ENCODE measurements around the gene DGKH. TPM values are rescaled to one million over a fixed set of nuclear protein-coding genes. Genes with fewer than 3 reads are reported as not detected.
"Not testable (repeated sequence)": the region's sequence is repeated elsewhere in the genome, so short reads cannot be mapped to it uniquely, and the experiment has no call there.

Gene DGKH
- total RNA-seq, 1 experiment from 2014 or later: 4.2 TPM

DNA sequence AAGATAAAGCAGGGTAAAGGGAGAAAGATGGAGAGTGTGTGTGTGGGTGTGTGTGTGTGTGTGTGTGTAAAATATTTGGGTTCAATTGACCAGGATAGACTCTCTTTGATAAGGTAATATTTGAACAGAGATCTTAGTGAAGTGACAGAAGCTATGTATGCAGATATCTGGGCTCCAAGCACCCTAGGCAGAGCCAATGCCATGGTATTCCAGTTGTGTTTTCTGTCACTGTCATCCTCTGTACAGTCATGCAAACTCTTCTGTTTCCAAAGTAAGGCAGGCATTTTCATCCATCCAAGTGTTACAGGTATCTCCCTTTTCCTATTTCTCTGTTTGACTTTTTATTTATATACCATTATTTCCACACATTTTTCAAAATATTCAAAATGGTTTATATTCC lies 13.5 kb downstream of the DGKH start:
- no peak for DNase-seq (ENCODE audit: low read depth, low spot score)
- in situ Hi-C loops (cut with HindIII; ENCODE audit: low pct_unique_long_range_greater_than_20kb, low sequenced_read_pairs): no loop called here

- no peak for DNase-seq (ENCODE audit: low read depth, low spot score)
- in situ Hi-C loops (cut with HindIII; ENCODE audit: low pct_unique_long_range_greater_than_20kb, low sequenced_read_pairs): no loop called here
Observed at GRCh38 chr13:42063105-42063504, 14.7 kb downstream of the DGKH start.

- DNase-seq (ENCODE audit: low read depth, low spot score): no peak
- in situ Hi-C loops (cut with HindIII; ENCODE audit: low pct_unique_long_range_greater_than_20kb, low sequenced_read_pairs): no loop called here
Observed at GRCh38 chr13:42064259-42064658, 15.8 kb downstream of the DGKH start.

GRCh38 chr13:42064966-42065365 lies 16.5 kb downstream of the DGKH start:
- DNase-seq (ENCODE audit: low read depth, low spot score): no peak
- in situ Hi-C loops (cut with HindIII; ENCODE audit: low pct_unique_long_range_greater_than_20kb, low sequenced_read_pairs): no loop called here

- no peak for DNase-seq (ENCODE audit: low read depth, low spot score)
- in situ Hi-C loops (cut with HindIII; ENCODE audit: low pct_unique_long_range_greater_than_20kb, low sequenced_read_pairs): no loop called here
Observed at GRCh38 chr13:42065414-42065813, 17.0 kb downstream of the DGKH start.

DNA sequence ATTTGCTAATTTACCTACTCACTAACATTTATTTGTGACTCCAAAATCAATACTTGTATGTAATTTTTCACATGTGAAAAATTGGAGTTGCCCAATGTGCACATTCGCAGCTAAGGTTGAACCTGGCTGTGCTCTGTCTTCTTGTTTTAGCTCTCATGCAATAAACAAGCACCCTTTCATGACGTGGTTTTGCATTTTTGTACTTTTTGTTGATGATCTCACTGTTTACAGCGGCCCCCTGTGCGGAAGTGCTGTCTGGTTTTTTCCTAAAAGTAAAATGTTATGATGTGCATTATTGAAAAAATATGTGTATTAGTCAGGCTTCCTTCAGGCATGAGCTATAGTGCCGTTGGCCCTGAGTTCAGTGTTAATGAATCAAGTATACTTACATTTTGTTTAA lies 18.1 kb downstream of the DGKH start:
- in situ Hi-C loops (cut with HindIII; ENCODE audit: low pct_unique_long_range_greater_than_20kb, low sequenced_read_pairs): no loop called here
- no peak for DNase-seq (ENCODE audit: low read depth, low spot score)

GRCh38 chr13:42068886-42069285 lies 20.4 kb downstream of the DGKH start:
- in situ Hi-C loops (cut with HindIII; ENCODE audit: low pct_unique_long_range_greater_than_20kb, low sequenced_read_pairs): no loop called here
- no peak for DNase-seq (ENCODE audit: low read depth, low spot score)

- DNase-seq (ENCODE audit: low read depth, low spot score); in situ Hi-C loops (cut with HindIII; ENCODE audit: low pct_unique_long_range_greater_than_20kb, low sequenced_read_pairs): not testable (repeated sequence)
Observed at GRCh38 chr13:42070599-42070998, 22.2 kb downstream of the DGKH start.

DNA sequence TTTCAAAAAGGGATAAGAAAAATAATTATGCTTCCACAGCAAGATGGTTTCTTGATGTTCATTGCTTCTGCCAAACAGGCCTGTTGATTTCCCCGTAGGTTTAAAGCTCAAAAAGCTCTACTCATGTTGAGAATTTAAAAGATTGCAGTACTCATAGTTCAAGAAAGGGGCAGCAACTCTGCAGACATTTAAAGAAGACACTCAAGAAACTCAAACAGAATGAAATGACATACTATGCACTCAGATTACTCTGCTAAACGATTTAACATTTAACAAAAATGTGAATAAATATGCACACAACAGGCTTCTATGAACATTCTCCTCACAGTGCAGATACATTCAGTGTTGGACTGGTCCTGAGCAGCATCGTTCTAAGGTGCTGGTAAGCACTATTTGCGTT lies 22.7 kb downstream of the DGKH start:
- DNase-seq (ENCODE audit: low read depth, low spot score); in situ Hi-C loops (cut with HindIII; ENCODE audit: low pct_unique_long_range_greater_than_20kb, low sequenced_read_pairs): not testable (repeated sequence)

DNA sequence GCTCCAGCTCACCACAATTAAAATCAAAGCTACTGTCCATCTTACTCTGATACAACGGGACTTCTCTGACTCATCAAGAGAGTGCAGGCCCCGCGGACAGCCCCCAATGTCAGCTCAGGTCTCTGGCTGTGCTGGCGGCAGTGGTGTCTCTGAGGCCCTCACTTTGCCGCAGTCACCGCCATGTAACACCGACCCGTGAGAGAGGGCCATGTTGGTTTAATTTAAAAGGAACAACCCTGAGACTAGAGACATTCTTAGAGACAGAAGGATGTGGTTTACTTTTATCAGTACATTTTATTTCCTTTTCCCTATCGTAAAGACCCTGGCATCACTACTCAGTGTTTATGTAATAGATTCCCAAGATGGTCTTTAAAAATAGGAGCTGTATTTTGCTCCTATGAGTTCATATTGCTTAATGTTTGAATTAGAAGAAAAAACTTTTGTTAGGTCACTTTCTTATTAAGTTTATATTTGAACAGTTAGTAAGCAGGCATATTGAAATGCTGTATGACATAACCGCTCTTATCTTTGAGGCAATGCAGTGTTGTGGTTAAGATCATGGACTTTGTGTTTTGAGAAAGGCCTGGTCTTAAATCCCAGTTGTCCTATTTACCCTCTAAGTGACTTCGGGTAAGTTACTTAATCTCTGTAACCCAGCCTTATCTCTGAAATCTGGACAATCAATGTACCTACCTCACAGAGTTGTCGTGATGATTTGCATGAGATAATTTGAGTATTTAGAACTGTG lies 23.4 kb downstream of the DGKH start:
- DNase-seq (ENCODE audit: low read depth, low spot score): no peak
- in situ Hi-C loops (cut with HindIII; ENCODE audit: low pct_unique_long_range_greater_than_20kb, low sequenced_read_pairs): no loop called here

DNA sequence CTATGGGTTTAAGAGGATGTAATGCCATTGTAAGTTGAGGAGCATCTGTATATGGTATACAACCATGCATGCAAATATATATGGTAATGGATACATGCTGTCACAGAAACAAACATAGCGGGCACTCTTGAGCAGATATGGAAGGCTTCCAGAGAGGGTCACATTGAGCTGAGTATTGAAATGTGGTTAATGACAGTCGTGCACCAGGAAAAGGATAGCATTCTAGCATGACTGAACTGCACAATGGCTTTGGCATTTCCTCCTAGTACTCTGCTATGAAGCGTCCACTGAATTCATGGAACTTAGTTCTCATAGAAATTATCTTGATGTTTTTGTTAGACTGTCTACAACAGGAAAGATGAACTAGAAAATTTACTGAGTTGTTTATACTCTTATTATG lies 25.2 kb downstream of the DGKH start:
- DNase-seq (ENCODE audit: low read depth, low spot score): no peak
- in situ Hi-C loops (cut with HindIII; ENCODE audit: low pct_unique_long_range_greater_than_20kb, low sequenced_read_pairs): no loop called here

GRCh38 chr13:42075517-42075916 lies 27.1 kb downstream of the DGKH start:
- DNase-seq (ENCODE audit: low read depth, low spot score): no peak
- in situ Hi-C loops (cut with HindIII; ENCODE audit: low pct_unique_long_range_greater_than_20kb, low sequenced_read_pairs): no loop called here

DNA sequence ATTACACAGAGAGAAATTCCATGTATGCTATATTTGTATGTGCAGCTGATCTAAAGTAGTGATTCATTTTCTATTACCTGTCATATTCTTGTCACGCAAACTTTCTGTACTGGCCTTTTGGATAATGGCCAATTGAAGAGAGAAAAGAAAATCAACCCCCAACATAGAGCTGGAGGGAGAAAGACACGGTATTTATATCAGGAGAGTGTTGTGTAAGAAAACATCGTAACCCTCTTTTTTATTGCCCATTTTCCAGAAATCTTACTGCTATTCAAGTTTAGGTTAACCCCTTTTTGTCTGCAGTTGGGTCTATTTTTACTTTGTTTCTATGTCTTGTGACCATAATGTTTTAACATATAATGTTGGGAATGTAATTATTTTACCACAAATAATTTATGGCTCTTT lies 27.9 kb downstream of the DGKH start:
- DNase-seq (ENCODE audit: low read depth, low spot score): peak; percentile 38
- in situ Hi-C loops (cut with HindIII; ENCODE audit: low pct_unique_long_range_greater_than_20kb, low sequenced_read_pairs): no loop called here

GRCh38 chr13:42078128-42078808 lies 29.8 kb downstream of the DGKH start:
- in situ Hi-C loops (cut with HindIII; ENCODE audit: low pct_unique_long_range_greater_than_20kb, low sequenced_read_pairs): no loop called here
- DNase-seq (ENCODE audit: low read depth, low spot score): peak; percentile 60

DNA sequence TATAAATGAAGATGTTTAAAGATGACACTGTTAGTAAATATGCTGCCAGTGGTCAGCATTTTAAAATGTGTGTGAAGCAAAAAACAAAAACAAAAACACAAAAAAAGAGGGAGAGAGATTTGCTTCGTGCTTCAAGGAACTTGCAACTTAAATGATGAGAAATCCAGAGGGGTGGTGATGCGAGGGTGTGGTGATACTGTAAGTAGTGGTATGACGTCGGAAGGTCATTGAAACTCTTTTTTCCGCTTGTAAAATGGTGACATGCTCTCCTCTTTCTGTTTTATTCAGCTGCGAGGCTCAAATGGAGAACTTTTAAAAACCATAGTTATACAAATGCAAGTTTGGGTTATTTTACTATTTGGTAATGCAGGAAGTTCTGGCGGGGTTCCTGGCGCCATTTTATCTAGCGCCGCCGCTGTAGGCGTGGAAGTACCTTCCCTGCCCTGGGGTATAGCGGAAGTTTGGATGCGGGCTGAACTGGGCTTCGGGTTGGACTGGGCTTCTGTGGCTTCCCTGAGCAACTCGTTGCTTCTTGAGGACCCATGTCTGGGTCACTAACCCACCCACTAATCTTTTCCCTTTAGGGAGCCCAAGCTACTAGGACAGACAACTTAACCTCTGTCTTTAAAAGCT lies 34.8 kb downstream of the DGKH start:
- in situ Hi-C loops (cut with HindIII; ENCODE audit: low pct_unique_long_range_greater_than_20kb, low sequenced_read_pairs): no loop called here
- no peak for DNase-seq (ENCODE audit: low read depth, low spot score)

GRCh38 chr13:42084722-42085121 lies 36.3 kb downstream of the DGKH start:
- in situ Hi-C loops (cut with HindIII; ENCODE audit: low pct_unique_long_range_greater_than_20kb, low sequenced_read_pairs): no loop called here
- no peak for DNase-seq (ENCODE audit: low read depth, low spot score)

DNA sequence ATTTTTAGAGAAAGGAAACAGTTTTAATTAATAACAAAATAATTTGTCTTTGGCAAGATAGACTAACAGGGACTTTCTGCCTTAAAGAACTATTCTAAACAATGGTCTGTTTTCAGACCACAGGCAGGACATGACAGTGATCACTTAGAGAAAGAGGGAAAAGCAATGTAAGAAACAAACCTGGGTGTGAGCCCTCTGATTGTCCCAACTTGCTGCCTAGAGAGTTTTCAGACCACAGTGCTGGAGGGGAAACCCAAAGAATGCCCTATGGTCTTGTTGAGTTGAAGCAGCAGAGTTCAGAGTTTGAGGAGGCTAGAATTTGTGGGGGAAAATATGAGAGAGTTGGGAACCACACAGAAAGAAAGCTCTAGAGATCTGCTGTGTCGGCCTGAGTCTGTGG lies 38.1 kb downstream of the DGKH start:
- in situ Hi-C loops (cut with HindIII; ENCODE audit: low pct_unique_long_range_greater_than_20kb, low sequenced_read_pairs): no loop called here
- peak; percentile 10 for DNase-seq (ENCODE audit: low read depth, low spot score)

- no peak for DNase-seq (ENCODE audit: low read depth, low spot score)
- in situ Hi-C loops (cut with HindIII; ENCODE audit: low pct_unique_long_range_greater_than_20kb, low sequenced_read_pairs): no loop called here
Observed at GRCh38 chr13:42094516-42095040, 46.1 kb downstream of the DGKH start.

GRCh38 chr13:42096222-42096621 lies 47.8 kb downstream of the DGKH start:
- DNase-seq (ENCODE audit: low read depth, low spot score); in situ Hi-C loops (cut with HindIII; ENCODE audit: low pct_unique_long_range_greater_than_20kb, low sequenced_read_pairs): not testable (repeated sequence)

Measured in SK-MEL-5 (cell line).